NCI-H69 (cell line): ENCODE data around the gene DDTL.
"Not testable (repeated sequence)": the region's sequence is repeated elsewhere in the genome, so short reads cannot be mapped to it uniquely, and the experiment has no call there.

ENCODE experiments used
- DNase-seq: peaks from one replicate; lab custom pipeline; 2025; lab: John Stamatoyannopoulos, UW

DDTL gene

GRCh38 chr22:23966568-23966967 lies at the start of gene DDTL:
TSS of gene DDTL (plus strand) at chr22:23966888. CDS start at chr22:23966915, 27 bp downstream.
- DNase-seq = not testable (repeated sequence)

- DNase-seq = not testable (repeated sequence)
Observed at GRCh38 chr22:23920267-23920611, 46.4 kb upstream of the DDTL start.

GRCh38 chr22:23921586-23922201 lies 45.0 kb upstream of the DDTL start:
- DNase-seq = not testable (repeated sequence)

- no peak for DNase-seq
Observed at GRCh38 chr22:23922921-23923320, 43.8 kb upstream of the DDTL start.

- no peak for DNase-seq
Observed at GRCh38 chr22:23925020-23925606, 41.6 kb upstream of the DDTL start.

GRCh38 chr22:23926561-23926960 lies 40.1 kb upstream of the DDTL start:
- no peak for DNase-seq

- DNase-seq = no peak
Observed at GRCh38 chr22:23938328-23939016, 28.2 kb upstream of the DDTL start.

- no peak for DNase-seq
Observed at GRCh38 chr22:23939017-23939357, 27.7 kb upstream of the DDTL start.

GRCh38 chr22:23940166-23940565 lies 26.5 kb upstream of the DDTL start:
- DNase-seq = not testable (repeated sequence)

- DNase-seq = not testable (repeated sequence)
Observed at GRCh38 chr22:23947391-23947790, 19.3 kb upstream of the DDTL start.

- DNase-seq = not testable (repeated sequence)
Observed at GRCh38 chr22:23949764-23950163, 16.9 kb upstream of the DDTL start.

- DNase-seq = not testable (repeated sequence)
Observed at GRCh38 chr22:23951383-23951782, 15.3 kb upstream of the DDTL start.

- DNase-seq = not testable (repeated sequence)
Observed at GRCh38 chr22:23952794-23953405, 13.8 kb upstream of the DDTL start.

- DNase-seq = not testable (repeated sequence)
Observed at GRCh38 chr22:23953485-23953884, 13.2 kb upstream of the DDTL start.

- not testable (repeated sequence) for DNase-seq
Observed at GRCh38 chr22:23954193-23954990, 12.3 kb upstream of the DDTL start.

GRCh38 chr22:23954991-23955305 lies 11.7 kb upstream of the DDTL start:
- not testable (repeated sequence) for DNase-seq

GRCh38 chr22:23955886-23956285 lies 10.8 kb upstream of the DDTL start:
- not testable (repeated sequence) for DNase-seq

GRCh38 chr22:23956301-23956900 lies 10.3 kb upstream of the DDTL start:
- peak; percentile 79 for DNase-seq

GRCh38 chr22:23961084-23961771 lies 5.5 kb upstream of the DDTL start, which contains the start of gene GSTT2B:
TSS of gene GSTT2B (minus strand) at chr22:23961195. CDS start at chr22:23961131, 64 bp downstream.
- DNase-seq = not testable (repeated sequence)

- not testable (repeated sequence) for DNase-seq
Observed at GRCh38 chr22:23966094-23966493, 594 bp upstream of the DDTL start.

- DNase-seq = peak; percentile 35
Observed at GRCh38 chr22:23969071-23969470, 2.4 kb downstream of the DDTL start.
